ENCODE results near the gene EYA4.
A peak's percentile ranks its signal among the peaks of the same experiment; 100 is the strongest.

The EYA4 gene, protein sequence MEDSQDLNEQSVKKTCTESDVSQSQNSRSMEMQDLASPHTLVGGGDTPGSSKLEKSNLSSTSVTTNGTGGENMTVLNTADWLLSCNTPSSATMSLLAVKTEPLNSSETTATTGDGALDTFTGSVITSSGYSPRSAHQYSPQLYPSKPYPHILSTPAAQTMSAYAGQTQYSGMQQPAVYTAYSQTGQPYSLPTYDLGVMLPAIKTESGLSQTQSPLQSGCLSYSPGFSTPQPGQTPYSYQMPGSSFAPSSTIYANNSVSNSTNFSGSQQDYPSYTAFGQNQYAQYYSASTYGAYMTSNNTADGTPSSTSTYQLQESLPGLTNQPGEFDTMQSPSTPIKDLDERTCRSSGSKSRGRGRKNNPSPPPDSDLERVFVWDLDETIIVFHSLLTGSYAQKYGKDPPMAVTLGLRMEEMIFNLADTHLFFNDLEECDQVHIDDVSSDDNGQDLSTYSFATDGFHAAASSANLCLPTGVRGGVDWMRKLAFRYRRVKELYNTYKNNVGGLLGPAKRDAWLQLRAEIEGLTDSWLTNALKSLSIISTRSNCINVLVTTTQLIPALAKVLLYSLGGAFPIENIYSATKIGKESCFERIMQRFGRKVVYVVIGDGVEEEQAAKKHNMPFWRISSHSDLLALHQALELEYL

DNA sequence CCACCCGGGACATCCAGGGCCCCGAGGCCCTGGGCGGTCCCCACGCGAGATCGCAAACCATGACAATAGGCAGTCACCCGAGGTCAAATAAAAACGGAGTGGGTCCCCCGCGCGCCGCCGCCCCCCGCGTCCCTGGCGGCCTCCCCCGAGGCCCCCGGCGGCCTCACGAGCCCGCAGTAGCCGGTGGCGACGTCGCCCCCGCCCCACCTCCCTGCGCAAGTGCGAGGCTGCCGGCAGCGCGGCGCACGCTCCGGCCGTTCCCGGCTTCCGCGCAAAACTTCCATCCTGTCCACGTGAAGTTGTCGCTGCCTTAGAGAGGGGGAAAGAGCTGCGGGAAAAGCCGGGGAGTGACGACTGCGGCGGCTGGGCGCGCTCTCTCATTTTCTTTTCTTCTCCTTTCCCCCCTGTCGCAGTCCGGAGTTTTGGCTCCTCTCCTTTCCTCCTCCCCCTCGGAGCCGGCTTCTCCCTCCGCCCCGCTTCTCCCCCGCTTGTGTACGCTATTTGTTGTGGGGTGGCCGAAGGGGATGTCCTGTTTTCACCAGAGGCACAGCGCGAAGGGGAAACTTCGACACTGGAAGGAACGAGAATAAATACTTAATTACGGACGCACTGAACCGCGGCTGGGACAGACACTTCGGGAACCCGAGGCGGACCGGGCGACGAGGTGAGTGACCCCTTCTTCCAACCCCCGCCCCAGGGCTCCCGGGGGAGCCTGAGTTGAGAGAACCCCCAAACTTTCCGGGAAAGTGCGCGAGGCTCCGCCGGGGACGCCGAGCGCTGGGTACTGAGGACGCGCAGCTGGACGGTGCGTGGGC is at the start of gene EYA4:
Gene EYA4 (plus strand): TSS at position 272 of the 815 bp plus-strand sequence. CDS start 33,424 bp downstream, outside the sequence.
- DNase-seq, result peak; percentile 63

DNA sequence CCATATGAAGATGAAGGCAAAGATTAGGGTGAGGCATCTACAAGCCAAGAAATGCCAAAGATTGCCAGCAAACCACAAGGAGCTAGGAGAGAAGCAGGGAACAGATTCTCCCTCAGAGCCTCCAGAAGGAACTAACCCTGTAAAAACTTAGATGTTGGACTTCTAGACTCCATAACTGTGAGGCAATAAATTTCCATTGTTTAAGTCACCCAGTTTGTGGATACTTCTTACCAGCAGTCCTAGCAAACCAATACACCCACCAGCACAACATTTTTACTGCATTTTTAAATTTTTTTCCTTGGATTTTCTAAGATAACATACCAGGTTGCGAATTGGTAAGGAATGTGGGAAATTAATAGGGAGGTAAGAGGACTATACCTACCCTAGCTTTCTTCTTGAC is 47.8 kb upstream of the EYA4 start:
- DNase-seq, result no peak

DNA sequence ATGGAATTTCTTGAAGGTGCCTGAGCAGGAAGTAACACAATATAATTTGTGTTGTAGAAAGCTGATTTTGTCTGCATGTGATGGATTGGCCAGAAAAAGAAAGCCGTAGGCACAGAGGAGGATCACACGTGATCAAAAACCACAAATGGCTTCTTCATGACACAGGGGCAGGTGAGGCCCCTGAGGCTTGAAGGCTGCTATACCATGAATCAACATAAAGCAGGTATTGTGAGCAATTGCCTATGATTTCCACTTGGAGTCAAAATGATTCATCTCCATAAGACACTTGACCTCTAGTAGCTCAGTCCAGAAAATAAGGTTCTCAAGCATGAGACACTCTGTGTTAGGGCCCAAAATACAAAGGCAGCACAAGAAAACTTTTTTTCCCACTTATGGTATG is 42.4 kb upstream of the EYA4 start:
- DNase-seq, result no peak

DNA sequence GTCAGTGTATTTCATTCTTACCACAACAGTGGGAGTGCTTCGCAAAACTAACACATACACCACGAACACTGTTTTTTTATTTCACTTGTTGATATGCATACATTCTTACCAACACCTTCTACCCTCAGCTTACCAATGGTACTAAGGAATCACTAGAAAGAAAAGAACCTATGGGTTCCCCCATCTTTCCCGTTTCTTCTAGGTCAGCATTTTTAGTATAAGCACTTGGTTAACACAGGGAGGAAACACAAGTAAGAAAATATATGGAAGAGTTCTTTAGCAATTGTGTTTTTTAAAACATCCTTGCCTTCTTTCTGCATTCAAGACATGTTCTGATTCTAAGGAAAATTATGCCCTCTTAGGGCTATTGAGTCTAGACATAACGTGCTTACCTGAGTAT is 39.9 kb upstream of the EYA4 start:
- DNase-seq, result no peak

DNA sequence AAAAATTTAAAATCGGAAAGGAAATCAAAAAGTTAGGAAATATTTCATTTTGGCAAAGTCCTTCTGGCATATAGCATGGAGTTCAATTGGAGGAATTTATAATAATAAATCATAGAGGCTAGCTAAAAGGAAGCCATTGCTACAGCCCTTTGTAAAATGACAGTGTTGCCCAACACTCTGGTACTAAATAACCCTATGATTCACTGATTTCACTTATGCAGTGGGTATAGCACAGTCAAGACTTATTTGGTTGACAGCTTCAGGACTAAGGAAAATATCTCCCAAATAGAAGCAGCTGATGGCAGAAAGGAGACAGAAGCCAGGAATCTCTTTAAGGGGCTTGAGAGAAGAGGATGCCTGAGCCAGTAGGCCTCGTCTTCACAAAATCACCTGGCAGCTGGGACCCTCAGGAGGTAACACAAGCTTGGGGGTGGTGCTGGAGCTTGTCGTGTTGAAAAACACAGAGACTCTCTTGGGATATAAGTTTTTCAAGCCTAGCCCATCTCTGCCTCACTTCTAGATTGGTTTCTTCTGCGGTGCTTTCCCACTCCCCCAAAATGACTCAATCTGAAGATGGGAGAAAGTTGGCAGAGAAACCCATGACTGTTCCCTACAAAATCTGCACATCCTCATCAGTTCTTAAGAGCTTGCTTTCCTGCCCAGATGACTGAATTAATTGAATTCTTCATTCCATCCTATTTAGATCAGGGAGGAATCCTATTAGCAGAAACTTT is 38.4 kb upstream of the EYA4 start:
- DNase-seq, result no peak

DNA sequence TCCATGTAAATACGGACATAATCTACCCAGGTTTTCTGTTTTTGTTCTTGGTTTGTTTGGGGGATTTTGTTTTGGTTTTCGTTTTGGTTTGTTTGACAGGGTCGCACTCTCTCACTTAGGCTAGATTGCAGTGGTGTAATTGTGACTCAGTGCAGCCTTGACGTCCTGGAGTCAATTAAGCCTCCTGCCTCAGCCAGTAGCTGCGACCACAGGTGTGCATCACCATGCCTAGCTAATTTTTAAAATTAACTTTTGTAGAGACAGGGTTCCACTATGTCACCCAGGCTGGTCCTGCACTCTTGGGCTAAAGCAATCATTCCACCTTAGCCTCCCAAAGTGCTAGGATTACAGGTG is 37.8 kb upstream of the EYA4 start:
- no peak for DNase-seq

DNA sequence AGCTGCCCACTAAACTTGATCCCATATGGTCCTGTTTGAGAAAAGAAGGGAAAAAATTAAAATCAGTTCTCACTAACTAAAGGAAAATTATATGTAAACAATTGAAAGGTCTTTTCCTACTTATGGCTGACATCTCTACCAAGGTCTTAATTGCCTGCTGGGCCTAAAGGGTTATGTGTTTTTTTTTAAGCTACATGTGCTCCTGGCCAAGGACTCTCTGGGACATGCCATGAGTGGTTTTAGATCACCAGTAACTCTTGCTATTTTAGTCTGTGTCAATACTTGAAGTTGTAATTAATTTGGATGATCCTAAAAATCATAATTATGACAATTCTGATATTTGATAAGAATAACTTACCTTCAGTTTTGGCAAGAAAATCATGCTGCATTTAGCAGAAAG is 35.9 kb upstream of the EYA4 start:
- DNase-seq, result no peak

DNA sequence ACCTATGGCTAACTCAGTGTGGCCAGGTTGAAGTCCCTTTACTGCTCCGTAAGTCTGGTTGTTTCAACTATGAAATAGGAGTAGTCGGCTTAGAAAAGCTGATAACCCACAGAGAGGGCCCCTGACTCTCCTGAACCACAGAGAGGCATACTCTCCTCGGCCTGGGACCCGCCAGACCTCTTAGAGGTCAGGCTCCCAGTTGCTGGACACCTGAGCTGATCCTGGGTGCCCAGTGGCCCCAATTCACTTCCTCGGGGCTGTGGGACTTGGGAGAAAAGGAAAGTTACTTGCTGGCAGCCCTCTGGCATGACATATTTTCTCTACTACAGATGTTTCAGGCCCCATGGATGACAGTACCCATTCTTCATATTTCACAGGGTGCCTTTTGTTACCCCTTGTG is 34.2 kb upstream of the EYA4 start:
- no peak for DNase-seq

DNA sequence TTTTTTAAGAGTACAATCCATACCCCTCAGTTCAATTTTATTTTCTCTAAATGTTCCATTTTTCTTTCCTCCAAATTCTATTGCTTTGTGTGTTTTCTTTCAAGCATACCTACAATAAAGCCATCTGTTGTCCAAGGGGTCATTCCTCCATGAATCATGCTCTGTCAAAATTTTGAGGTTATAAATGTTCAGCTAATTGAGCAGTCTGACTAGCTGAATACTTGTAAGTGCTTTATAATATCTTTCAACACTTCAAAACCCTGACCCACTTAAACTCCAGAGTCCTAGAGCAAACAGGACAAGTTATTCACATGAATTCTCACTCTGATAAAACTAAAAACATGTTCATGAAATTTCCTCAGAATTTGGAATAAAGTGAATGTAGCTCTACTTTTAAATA is 33.4 kb upstream of the EYA4 start:
- DNase-seq, result no peak

DNA sequence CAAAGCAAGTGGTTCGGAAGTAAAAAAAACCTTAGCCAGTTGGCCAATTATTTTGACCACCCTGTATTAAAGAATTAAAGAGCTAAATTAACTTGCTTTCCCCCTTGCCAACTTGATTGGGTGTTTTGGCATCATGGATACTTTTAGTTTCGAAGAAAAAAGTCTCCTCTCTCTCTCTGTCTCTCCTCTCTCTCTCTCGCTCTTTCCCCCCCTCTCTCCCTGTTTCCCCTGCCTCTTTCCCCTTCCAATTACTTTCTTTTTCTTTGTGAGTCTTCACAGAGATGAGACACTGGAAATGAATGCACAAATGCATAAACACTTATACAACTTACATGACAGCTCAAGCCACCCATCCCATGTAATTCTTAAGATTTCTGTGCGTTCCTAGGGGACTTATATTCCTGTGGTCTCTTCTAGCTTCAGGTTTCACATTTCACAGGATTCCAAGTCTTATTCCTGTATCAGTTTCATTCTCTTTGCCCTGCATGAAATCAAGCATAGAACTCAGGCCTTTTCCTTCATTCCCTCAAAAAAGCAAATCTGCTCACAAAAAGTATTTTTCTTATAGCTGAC is 32.9 kb upstream of the EYA4 start:
- no peak for DNase-seq

DNA sequence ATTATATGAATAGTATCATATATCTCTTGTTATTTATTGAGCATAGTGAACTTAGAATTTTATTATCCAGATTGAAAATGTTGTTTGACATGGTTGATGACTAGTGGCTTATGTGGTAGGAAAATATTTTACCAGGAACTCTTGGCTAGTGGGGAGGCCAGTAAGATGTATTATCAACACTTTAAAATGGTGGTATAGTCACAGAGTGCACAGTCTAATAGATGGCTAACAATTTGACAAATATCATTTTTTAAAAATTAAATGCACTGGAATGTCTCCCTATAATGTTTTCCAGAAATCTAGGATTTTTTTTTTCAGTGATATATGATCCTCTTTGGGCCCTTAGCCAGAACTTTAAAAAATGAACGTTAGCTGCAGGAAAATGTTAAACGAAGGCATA is 26.9 kb upstream of the EYA4 start:
- DNase-seq, result no peak

DNA sequence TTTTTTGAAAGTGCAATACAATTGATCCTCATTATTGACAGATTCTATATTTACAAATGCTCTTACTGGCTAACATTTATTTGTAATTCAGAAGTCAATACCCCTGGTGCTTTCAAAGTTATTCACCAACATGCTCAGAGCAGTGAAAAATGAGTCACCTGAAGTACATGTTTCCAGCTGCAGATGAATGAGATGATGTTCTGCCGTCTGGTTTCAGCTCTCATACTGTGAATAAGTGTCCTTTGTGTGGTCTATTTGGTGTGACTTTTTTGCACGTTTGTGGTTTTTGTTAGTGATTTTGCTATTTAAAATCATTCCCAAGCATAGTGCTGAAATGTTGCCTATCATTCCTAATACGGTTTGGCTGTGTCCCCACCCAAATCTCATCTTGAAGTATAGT is 22.3 kb upstream of the EYA4 start:
- no peak for DNase-seq

DNA sequence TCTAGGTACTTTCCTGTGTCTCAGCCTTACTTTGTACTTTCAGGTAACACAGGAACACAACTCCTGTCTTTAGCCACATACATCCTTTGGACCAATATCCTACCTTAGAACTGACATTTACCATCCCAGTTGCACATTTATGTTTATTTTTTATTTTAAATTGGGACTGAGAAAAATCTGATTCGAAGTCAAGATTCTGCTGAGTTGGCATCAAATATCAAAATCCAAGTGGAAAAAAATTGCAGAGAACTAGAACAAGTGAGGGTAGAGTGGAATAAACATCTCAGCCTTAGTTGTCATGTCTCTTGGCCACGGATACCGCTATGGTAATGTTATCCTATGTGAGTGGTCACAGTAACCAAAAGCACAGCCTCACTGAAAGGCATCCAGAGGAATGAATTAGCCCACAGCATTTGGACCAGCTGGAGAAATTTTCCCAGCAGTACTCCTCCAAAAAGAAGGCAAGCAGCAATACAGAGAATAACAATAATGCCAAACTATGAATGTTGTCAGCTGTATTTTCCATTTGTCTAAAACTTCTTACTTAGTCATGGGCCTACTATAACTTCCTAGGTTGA is 17.6 kb upstream of the EYA4 start:
- no peak for DNase-seq

DNA sequence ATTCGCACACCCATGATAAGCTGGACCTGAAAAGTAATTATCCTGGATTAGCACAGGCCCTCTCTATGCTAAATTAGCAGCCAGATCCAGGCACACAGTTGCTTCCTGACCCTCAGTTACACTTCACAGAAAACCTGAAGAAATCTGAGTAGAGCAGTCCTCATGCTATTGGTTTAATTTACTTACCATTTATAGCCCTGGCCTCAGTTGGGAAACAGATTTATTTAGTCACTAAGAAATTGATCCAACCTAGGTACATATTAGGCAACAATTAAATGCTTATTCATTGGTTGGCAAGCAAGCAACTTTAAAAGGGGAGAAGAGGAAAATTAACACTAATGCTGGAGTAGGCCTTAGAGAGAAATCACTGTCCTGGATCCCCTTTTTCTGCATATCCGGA is 15.6 kb upstream of the EYA4 start:
- DNase-seq, result no peak

DNA sequence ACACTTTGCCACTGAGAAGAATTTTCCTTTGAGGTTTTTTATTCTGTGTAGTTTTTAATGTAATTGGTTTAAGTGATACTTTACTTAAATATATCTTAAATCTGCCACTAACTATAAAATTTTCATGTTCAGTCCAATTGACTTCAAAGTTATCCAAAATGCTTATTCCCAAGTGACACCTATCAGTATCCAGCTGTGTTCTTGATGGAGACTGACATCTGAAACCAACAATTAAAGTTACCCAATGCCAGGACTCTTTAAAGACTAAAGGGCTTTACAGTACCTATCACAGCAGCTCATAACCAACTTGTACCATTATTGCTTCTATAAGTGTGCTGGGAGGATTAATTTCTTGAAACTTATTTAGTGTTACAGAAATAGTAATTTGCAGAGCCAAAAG is 13.8 kb upstream of the EYA4 start:
- no peak for DNase-seq

DNA sequence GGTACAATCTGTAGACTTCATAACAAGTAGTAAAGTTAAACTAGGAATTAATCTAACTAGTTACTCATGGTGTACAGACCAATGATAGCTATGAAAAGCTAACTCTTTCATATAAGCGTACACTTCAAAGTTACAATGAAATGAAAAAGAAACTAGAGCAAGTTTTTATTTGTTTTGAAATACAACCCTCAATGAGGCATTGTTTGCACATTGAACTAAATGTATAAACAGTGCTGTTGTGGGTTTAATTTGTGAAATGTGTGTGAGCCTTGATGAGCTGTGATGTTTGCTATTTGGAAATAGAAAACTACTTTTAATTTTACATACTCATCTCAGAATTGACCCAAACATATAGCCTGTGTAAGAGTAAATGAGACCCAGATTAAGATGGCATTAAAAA is 11.1 kb upstream of the EYA4 start:
- no peak for DNase-seq

DNA sequence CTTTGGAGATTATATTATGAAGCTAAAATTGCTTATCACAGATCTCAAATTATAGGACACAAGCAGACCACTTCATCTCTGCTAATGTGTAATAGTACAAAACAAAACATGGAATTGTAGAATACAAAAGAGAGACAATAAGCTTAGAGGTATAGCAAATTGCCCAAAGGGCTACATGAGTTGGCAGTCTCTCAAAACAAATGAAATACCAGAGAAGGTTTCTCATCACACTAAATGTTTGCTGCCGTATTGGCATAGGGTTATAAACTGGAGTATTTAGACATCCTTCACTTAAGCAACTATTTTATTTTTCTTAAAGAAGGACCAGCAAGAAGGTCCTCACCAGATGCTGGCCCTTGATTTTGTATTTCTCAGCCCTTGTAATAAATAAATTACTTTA is 5.9 kb upstream of the EYA4 start:
- DNase-seq, result no peak

DNA sequence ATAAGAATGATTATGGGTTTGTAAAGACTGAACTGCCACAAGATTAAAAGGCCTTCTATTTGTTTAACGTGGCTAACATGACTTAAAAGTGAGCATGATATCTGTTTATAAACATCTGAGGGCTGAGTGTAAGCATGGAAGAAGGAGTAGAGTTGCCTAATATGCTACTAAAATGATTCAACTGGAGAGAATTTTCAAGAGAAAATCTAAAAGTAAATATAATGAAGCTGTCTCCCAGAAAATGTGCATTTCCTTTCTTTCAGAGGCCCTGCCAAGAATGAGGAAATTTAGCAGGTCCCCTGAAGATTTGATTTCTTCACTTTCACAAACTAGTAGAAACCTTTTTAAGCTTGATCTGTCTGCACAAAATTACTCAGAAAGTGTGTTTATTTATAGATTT is 4.2 kb upstream of the EYA4 start:
- DNase-seq, result no peak

DNA sequence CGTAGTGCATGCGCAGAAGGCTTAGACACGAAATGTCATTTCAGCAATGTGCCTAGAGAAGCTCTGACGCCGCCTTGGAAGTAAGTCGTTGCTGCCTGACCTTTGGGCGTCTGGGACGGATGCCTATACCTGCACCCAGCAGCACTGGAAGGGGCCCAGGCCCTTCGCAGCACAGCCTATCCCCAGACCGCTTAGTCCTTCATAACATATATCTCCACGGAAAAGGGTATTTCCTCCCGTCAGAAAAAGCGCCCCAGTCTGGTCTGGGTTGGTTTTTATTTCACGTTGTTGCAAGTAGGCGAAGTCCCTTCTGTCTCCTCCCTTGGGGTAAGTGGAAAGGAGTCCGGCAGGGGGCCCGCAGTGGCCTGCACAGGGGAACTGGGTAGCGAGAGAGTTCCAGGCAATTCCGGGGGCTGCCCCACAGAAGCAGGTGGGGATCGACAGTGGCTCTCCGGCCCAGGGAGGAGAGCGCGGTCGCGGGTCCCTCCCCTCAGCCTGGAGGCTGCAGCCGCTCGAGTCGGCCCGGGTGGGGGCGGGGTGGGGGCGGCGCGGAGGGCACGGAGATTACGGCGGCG is 559 bp upstream of the EYA4 start:
- peak; percentile 79 for DNase-seq

DNA sequence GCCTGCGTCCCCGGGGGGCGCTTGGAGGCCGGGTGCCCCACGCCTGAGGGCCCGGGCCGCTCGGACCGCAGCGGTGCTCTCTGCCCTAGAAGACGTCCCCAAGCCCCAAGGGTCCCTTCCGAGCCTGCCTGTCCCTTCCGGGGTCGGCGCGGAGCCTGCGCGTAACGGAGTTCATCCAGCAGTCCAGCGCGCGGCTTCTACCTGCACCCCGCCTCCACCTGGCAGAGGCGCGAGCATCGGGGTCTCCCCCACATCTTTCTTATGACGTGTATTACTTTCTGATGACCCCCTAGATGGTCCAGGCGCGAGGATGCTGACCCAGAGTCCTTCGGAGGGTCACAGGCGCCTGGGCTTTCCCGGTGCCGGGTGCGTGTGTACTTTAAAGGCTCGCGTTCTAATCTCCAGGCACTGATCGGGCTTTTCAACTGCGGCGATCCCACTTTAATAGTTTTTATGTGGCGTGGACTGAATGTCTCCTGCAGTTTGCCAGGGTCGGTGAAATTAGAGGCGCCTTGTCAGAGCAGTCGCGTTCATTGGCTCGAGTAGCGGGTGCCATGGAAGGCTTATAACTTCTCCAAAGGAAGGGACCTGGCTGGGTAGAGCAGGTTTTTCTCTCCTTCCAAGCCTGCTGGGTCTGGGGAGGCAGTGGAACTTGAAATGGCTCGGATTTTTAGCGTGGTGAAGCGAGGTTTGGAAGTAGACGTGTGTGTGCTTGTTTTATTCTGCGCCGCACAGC is 912 bp downstream of the EYA4 start:
- peak; percentile 65 for DNase-seq
